HEK293 (cell line): ENCODE results near the gene UBFD1.

Source experiments
- CTCF ChIA-PET: fragments of 350-600 bp; formaldehyde crosslinking; extraction: SDS; loops from one replicate; lab custom pipeline; 2021; ENCODE audit warnings: antibody characterized with exemption; lab: Yijun Ruan, JAX
- POLR2A ChIA-PET: fragments of 300-600 bp; formaldehyde crosslinking; extraction: SDS; loops from one replicate; lab custom pipeline; 2020; ENCODE audit warnings: antibody characterized with exemption, inconsistent platforms; lab: Yijun Ruan, JAX
- H3K27ac ChIP-seq: fragments of 200-500 bp; sonication (Bioruptor generic); 2 replicates; pipeline ENCODE4 v1.5.1; 2014; ENCODE audit warnings: low read depth, low read length, control low read depth, inconsistent platforms; ENCODE audit errors: extremely low read depth
- H3K36me3 ChIP-seq, 2 experiments: fragments of 200-500 bp in 1 of 2; sonication (Bioruptor generic) in 1 of 2; 1 replicate in 1 of 2; 2 replicates in 1 of 2; pipeline ENCODE4 v1.5.1; 2014 to 2017; ENCODE audit warnings: inconsistent platforms in 2 of 2, low read length in 2 of 2; ENCODE audit not compliant: control insufficient read depth in 2 of 2, insufficient read depth in 1 of 2
- H3K4me1 ChIP-seq: fragments of 200-500 bp; sonication (Bioruptor generic); 2 replicates; pipeline ENCODE4 v1.5.1; 2014; ENCODE audit warnings: mild to moderate bottlenecking, low read length, inconsistent platforms; ENCODE audit not compliant: control insufficient read depth, insufficient read depth
- H3K4me3 ChIP-seq: 2 replicates; pipeline ENCODE4 v1.5.1; 2011; ENCODE audit warnings: low read depth, mild to moderate bottlenecking, control low read depth, low read length, moderate library complexity
- H3K9me3 ChIP-seq: fragments of 200-500 bp; sonication (Bioruptor generic); 2 replicates; pipeline ENCODE4 v1.5.1; 2014; ENCODE audit warnings: low read depth, low read length, inconsistent platforms; ENCODE audit not compliant: control insufficient read depth, insufficient read depth
- MZF1 ChIP-seq: fragments of 450-650 bp; formaldehyde crosslinking; IDR thresholded peaks from 2 replicates; pipeline ENCODE4 v1.5.1; 2017; ENCODE audit warnings: missing biosample characterization, missing genetic modification characterization, borderline replicate concordance
- REPIN1 ChIP-seq: fragments of 450-650 bp; formaldehyde crosslinking; IDR thresholded peaks from 2 replicates; pipeline ENCODE4 v1.5.1; 2017; ENCODE audit warnings: missing biosample characterization, missing genetic modification characterization, low read depth
- ZFP37 ChIP-seq: fragments of 450-650 bp; formaldehyde crosslinking; IDR thresholded peaks from 2 replicates; pipeline ENCODE4 v1.5.1; 2016; ENCODE audit warnings: missing biosample characterization, missing genetic modification characterization
- ZNF175 ChIP-seq: fragments of 450-650 bp; formaldehyde crosslinking; IDR thresholded peaks from 2 replicates; pipeline ENCODE4 v1.5.1; 2016; ENCODE audit warnings: missing biosample characterization, missing genetic modification characterization
- ZNF404 ChIP-seq: fragments of 450-650 bp; formaldehyde crosslinking; IDR thresholded peaks from 2 replicates; pipeline ENCODE4 v1.5.1; 2017; ENCODE audit warnings: missing biosample characterization, missing genetic modification characterization
- ZNF596 ChIP-seq: fragments of 450-650 bp; IDR thresholded peaks from 2 replicates; pipeline ENCODE4 v1.5.0; 2018; ENCODE audit warnings: missing biosample characterization, mild to moderate bottlenecking, missing genetic modification characterization, moderate library complexity
- ZNF785 ChIP-seq: fragments of 450-650 bp; formaldehyde crosslinking; IDR thresholded peaks from 2 replicates; pipeline ENCODE4 v1.5.1; 2016; ENCODE audit warnings: missing biosample characterization, missing genetic modification characterization
- TF ChIP-seq, protein P1 (sequence below): fragments of 450-650 bp; formaldehyde crosslinking; IDR thresholded peaks from 2 replicates; pipeline ENCODE4 v1.5.1; 2016; ENCODE audit warnings: missing biosample characterization, missing genetic modification characterization, borderline replicate concordance
- TF ChIP-seq, protein P2 (sequence below): fragments of 450-650 bp; formaldehyde crosslinking; IDR thresholded peaks from 2 replicates; pipeline ENCODE4 v1.5.1; 2017; ENCODE audit warnings: missing biosample characterization, missing genetic modification characterization
- TF ChIP-seq, protein P3 (sequence below): fragments of 450-650 bp; formaldehyde crosslinking; IDR thresholded peaks from 2 replicates; pipeline ENCODE4 v1.5.1; 2016; ENCODE audit warnings: missing biosample characterization, missing genetic modification characterization
- TF ChIP-seq, protein P4 (sequence below): fragments of 450-650 bp; formaldehyde crosslinking; IDR thresholded peaks from 2 replicates; pipeline ENCODE4 v1.5.1; 2017; ENCODE audit warnings: missing biosample characterization, mild to moderate bottlenecking, missing genetic modification characterization, moderate library complexity
- TF ChIP-seq, protein P5 (sequence below): fragments of 450-650 bp; formaldehyde crosslinking; conservative IDR thresholded peaks from 2 replicates; pipeline ENCODE4 v1.5.1; 2016; ENCODE audit warnings: low read depth, missing biosample characterization, missing genetic modification characterization

The UBFD1 gene

DNA sequence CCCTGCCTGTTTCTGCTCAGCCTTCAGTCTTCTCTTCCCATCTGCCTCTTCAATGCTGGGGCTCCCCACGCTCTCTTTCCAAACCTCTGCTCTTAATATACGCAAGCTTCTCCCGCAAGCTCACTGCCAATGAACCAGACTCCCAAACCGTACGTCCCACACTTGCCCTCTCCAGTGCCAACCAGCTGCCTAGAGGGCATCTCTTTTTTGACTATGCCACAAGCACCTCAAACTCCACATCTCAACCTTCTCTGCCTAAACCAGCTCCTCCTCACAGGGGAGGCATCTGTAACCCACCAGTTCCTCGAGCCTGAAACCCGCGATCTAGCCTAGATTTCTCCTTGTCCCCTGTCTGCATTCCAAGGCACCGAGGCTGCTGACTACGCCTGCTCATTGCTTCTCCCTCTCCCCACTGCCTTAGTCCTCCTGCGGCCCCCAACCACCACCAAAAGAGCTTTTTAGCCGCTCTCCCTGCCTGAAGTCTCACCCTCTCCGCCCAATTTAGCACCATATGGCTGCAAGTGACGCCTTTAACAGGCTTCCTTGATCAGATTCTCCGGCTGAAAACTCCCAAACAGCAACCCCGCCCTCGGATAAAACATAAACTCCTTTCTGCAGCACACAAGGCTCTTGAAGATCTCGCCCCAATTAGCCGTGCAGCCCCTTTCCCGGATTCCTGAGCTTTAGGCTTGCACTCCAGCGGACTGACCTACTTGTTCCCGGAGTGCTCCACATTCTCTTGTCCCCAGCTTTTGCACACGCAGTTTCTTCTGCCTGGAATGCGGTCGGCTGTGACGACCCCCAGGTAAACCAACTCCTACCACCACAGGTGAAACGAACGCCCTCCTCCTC lies 48.7 kb upstream of the UBFD1 start (continued):
- TF ChIP-seq, protein P1, sequence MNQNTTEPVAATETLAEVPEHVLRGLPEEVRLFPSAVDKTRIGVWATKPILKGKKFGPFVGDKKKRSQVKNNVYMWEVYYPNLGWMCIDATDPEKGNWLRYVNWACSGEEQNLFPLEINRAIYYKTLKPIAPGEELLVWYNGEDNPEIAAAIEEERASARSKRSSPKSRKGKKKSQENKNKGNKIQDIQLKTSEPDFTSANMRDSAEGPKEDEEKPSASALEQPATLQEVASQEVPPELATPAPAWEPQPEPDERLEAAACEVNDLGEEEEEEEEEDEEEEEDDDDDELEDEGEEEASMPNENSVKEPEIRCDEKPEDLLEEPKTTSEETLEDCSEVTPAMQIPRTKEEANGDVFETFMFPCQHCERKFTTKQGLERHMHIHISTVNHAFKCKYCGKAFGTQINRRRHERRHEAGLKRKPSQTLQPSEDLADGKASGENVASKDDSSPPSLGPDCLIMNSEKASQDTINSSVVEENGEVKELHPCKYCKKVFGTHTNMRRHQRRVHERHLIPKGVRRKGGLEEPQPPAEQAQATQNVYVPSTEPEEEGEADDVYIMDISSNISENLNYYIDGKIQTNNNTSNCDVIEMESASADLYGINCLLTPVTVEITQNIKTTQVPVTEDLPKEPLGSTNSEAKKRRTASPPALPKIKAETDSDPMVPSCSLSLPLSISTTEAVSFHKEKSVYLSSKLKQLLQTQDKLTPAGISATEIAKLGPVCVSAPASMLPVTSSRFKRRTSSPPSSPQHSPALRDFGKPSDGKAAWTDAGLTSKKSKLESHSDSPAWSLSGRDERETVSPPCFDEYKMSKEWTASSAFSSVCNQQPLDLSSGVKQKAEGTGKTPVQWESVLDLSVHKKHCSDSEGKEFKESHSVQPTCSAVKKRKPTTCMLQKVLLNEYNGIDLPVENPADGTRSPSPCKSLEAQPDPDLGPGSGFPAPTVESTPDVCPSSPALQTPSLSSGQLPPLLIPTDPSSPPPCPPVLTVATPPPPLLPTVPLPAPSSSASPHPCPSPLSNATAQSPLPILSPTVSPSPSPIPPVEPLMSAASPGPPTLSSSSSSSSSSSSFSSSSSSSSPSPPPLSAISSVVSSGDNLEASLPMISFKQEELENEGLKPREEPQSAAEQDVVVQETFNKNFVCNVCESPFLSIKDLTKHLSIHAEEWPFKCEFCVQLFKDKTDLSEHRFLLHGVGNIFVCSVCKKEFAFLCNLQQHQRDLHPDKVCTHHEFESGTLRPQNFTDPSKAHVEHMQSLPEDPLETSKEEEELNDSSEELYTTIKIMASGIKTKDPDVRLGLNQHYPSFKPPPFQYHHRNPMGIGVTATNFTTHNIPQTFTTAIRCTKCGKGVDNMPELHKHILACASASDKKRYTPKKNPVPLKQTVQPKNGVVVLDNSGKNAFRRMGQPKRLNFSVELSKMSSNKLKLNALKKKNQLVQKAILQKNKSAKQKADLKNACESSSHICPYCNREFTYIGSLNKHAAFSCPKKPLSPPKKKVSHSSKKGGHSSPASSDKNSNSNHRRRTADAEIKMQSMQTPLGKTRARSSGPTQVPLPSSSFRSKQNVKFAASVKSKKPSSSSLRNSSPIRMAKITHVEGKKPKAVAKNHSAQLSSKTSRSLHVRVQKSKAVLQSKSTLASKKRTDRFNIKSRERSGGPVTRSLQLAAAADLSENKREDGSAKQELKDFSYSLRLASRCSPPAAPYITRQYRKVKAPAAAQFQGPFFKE, result no peak
- TF ChIP-seq ZNF404 (no peak), ZNF596 (tag by site-specific recombination) (no peak), ZFP37 (tag by site-specific recombination) (no peak), REPIN1 (tag by site-specific recombination) (no peak), ZNF785 (no peak), ZNF175 (tag by site-specific recombination) (no peak)
- TF ChIP-seq, protein P2, sequence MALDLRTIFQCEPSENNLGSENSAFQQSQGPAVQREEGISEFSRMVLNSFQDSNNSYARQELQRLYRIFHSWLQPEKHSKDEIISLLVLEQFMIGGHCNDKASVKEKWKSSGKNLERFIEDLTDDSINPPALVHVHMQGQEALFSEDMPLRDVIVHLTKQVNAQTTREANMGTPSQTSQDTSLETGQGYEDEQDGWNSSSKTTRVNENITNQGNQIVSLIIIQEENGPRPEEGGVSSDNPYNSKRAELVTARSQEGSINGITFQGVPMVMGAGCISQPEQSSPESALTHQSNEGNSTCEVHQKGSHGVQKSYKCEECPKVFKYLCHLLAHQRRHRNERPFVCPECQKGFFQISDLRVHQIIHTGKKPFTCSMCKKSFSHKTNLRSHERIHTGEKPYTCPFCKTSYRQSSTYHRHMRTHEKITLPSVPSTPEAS (tag by site-specific recombination), result no peak
- TF ChIP-seq, protein P3, sequence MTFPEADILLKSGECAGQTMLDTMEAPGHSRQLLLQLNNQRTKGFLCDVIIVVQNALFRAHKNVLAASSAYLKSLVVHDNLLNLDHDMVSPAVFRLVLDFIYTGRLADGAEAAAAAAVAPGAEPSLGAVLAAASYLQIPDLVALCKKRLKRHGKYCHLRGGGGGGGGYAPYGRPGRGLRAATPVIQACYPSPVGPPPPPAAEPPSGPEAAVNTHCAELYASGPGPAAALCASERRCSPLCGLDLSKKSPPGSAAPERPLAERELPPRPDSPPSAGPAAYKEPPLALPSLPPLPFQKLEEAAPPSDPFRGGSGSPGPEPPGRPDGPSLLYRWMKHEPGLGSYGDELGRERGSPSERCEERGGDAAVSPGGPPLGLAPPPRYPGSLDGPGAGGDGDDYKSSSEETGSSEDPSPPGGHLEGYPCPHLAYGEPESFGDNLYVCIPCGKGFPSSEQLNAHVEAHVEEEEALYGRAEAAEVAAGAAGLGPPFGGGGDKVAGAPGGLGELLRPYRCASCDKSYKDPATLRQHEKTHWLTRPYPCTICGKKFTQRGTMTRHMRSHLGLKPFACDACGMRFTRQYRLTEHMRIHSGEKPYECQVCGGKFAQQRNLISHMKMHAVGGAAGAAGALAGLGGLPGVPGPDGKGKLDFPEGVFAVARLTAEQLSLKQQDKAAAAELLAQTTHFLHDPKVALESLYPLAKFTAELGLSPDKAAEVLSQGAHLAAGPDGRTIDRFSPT (tag by site-specific recombination), result no peak
- TF ChIP-seq, all 188 proteins: peak for 8

DNA sequence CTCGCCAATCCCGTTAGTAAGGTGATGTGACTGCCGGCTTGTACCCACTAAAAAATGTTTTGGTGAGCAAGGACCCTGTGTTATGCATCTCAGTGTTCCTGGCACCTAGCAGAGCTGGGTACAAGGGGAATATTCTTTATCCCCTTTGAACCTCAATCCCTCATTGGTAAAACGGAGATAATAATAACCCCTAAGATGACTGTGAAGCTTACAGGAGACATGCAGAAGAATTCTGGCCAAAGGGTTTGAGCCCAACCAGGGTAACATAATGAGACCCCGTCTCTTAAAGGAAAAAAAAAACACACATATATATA lies 48.1 kb upstream of the UBFD1 start:
- no peak for TF ChIP-seq MZF1
- TF ChIP-seq, protein P4, sequence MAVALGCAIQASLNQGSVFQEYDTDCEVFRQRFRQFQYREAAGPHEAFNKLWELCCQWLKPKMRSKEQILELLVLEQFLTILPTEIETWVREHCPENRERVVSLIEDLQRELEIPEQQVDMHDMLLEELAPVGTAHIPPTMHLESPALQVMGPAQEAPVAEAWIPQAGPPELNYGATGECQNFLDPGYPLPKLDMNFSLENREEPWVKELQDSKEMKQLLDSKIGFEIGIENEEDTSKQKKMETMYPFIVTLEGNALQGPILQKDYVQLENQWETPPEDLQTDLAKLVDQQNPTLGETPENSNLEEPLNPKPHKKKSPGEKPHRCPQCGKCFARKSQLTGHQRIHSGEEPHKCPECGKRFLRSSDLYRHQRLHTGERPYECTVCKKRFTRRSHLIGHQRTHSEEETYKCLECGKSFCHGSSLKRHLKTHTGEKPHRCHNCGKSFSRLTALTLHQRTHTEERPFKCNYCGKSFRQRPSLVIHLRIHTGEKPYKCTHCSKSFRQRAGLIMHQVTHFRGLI (tag by site-specific recombination), result peak; percentile 61; the same call in 1 of the 2 replicates
- TF ChIP-seq, protein P5, sequence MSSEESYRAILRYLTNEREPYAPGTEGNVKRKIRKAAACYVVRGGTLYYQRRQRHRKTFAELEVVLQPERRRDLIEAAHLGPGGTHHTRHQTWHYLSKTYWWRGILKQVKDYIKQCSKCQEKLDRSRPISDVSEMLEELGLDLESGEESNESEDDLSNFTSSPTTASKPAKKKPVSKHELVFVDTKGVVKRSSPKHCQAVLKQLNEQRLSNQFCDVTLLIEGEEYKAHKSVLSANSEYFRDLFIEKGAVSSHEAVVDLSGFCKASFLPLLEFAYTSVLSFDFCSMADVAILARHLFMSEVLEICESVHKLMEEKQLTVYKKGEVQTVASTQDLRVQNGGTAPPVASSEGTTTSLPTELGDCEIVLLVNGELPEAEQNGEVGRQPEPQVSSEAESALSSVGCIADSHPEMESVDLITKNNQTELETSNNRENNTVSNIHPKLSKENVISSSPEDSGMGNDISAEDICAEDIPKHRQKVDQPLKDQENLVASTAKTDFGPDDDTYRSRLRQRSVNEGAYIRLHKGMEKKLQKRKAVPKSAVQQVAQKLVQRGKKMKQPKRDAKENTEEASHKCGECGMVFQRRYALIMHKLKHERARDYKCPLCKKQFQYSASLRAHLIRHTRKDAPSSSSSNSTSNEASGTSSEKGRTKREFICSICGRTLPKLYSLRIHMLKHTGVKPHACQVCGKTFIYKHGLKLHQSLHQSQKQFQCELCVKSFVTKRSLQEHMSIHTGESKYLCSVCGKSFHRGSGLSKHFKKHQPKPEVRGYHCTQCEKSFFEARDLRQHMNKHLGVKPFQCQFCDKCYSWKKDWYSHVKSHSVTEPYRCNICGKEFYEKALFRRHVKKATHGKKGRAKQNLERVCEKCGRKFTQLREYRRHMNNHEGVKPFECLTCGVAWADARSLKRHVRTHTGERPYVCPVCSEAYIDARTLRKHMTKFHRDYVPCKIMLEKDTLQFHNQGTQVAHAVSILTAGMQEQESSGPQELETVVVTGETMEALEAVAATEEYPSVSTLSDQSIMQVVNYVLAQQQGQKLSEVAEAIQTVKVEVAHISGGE (tag by site-specific recombination), result 0 out of 2 replicates have a peak, but pooled peaks have one; percentile 2
- TF ChIP-seq, all 188 proteins: peak for 2
- Histone ChIP-seq H3K36me3 (no peaks in the 10 kb centered on the region; a peak in 1 of 3 replicates), H3K4me3 (peak overlapping the region; percentile 83), H3K9me3 (no peaks in the 10 kb centered on the region), H3K4me1 (peaks cover 11% of the 10 kb centered on the region), H3K27ac (no peak overlapping the region)
- POLR2A ChIA-PET, result interaction anchor here (0.6 to 1.3 kb wide), 4 partner anchors 20 to 1368 kb away, joined by 3 to 6 read pairs (median 3); no protein-coding TSS in a partner anchor
- CTCF ChIA-PET, result interaction anchor here (1.0 to 1.6 kb wide), 2 partner anchors 74 to 526 kb away, joined by 3 to 9 read pairs; no protein-coding TSS in a partner anchor
